ENCODE measurements around the gene SORL1-AS1.

The SORL1-AS1 gene

GRCh38 chr11:121489823-121490222, 37.1 kb upstream of the SORL1-AS1 start:
- H3K27ac ChIP-seq (ENCODE audit: low read depth in 2 of 2, low read length in 2 of 2), result no peak overlapping the region
- H3K4me3 ChIP-seq (ENCODE audit: low read length in 3 of 3), result no peak overlapping the region
- H3K4me1 ChIP-seq (ENCODE audit: control insufficient read depth in 2 of 3, insufficient read depth in 2 of 3, low read depth in 1 of 3, low read length in 3 of 3), result peaks cover 0 to 8% (median 0%) of the 10 kb centered on the region in 3 donors
- H3K36me3 ChIP-seq (ENCODE audit: control insufficient read depth in 2 of 3, insufficient read depth in 3 of 3, low read length in 3 of 3), result peaks cover 0 to 16% (median 0%) of the 10 kb centered on the region in 3 donors
- intact Hi-C loops (cut with DNase I), result no loop called here
- no peak overlapping the region for H3K9ac ChIP-seq (ENCODE audit: low read length in 3 of 3)
- H3K27me3 ChIP-seq (ENCODE audit: control insufficient read depth, insufficient read depth, low read length), result no peaks in the 10 kb centered on the region
- TF ChIP-seq CTCF (IDR thresholded peaks at IDR 0.05; ENCODE audit: borderline replicate concordance, extremely low read depth, insufficient read depth), result no peak
- no peak for FAIRE-seq
- no peak for DNase-seq
- H3K9me3 ChIP-seq (ENCODE audit: control insufficient read depth in 2 of 3, insufficient read depth in 1 of 3, low read length in 3 of 3), result no peaks in the 10 kb centered on the region

GRCh38 chr11:121488641-121489040, 35.9 kb upstream of the SORL1-AS1 start:
- no peak for FAIRE-seq
- TF ChIP-seq CTCF (IDR thresholded peaks at IDR 0.05; ENCODE audit: borderline replicate concordance, extremely low read depth, insufficient read depth), result no peak
- H3K27ac ChIP-seq (ENCODE audit: low read depth in 2 of 2, low read length in 2 of 2), result no peak overlapping the region

GRCh38 chr11:121488170-121488569, 35.4 kb upstream of the SORL1-AS1 start:
- no peak for TF ChIP-seq CTCF (IDR thresholded peaks at IDR 0.05; ENCODE audit: borderline replicate concordance, extremely low read depth, insufficient read depth)
- peaks cover 0 to 8% (median 0%) of the 10 kb centered on the region in 3 donors for H3K4me1 ChIP-seq (ENCODE audit: control insufficient read depth in 2 of 3, insufficient read depth in 2 of 3, low read depth in 1 of 3, low read length in 3 of 3)
- H3K27me3 ChIP-seq (ENCODE audit: control insufficient read depth, insufficient read depth, low read length), result no peaks in the 10 kb centered on the region
- H3K9me3 ChIP-seq (ENCODE audit: control insufficient read depth in 2 of 3, insufficient read depth in 1 of 3, low read length in 3 of 3), result no peaks in the 10 kb centered on the region
- H3K4me3 ChIP-seq (ENCODE audit: low read length in 3 of 3), result no peak overlapping the region
- FAIRE-seq, result no peak
- peaks cover 0 to 16% (median 0%) of the 10 kb centered on the region in 3 donors for H3K36me3 ChIP-seq (ENCODE audit: control insufficient read depth in 2 of 3, insufficient read depth in 3 of 3, low read length in 3 of 3)
- peak in 1 of 5 donors; percentile 24 for DNase-seq
- intact Hi-C loops (cut with DNase I), result no loop called here
- H3K27ac ChIP-seq (ENCODE audit: low read depth in 2 of 2, low read length in 2 of 2), result peak overlapping the region in 1 of 2 donors; percentile 32
- H3K9ac ChIP-seq (ENCODE audit: low read length in 3 of 3), result peak overlapping the region in 1 of 3 donors; percentile 15

More at GRCh38 chr11:121488641-121489040, 35.9 kb upstream of the SORL1-AS1 start:
- no peaks in the 10 kb centered on the region for H3K27me3 ChIP-seq (ENCODE audit: control insufficient read depth, insufficient read depth, low read length)
- peaks cover 0 to 16% (median 0%) of the 10 kb centered on the region in 3 donors for H3K36me3 ChIP-seq (ENCODE audit: control insufficient read depth in 2 of 3, insufficient read depth in 3 of 3, low read length in 3 of 3)
- peaks cover 0 to 8% (median 0%) of the 10 kb centered on the region in 3 donors for H3K4me1 ChIP-seq (ENCODE audit: control insufficient read depth in 2 of 3, insufficient read depth in 2 of 3, low read depth in 1 of 3, low read length in 3 of 3)
- H3K4me3 ChIP-seq (ENCODE audit: low read length in 3 of 3), result no peak overlapping the region
- intact Hi-C loops (cut with DNase I), result no loop called here
- H3K9ac ChIP-seq (ENCODE audit: low read length in 3 of 3), result peak overlapping the region in 1 of 3 donors; percentile 15
- DNase-seq, result peak in 1 of 5 donors; percentile 16
- H3K9me3 ChIP-seq (ENCODE audit: control insufficient read depth in 2 of 3, insufficient read depth in 1 of 3, low read length in 3 of 3), result no peaks in the 10 kb centered on the region

- H3K27ac ChIP-seq (ENCODE audit: low read depth in 2 of 2, low read length in 2 of 2), result no peak overlapping the region
- peak in 1 of 5 donors; percentile 10 for DNase-seq
- peak overlapping the region in 1 of 3 donors; percentile 55 for H3K9ac ChIP-seq (ENCODE audit: low read length in 3 of 3)
- H3K4me1 ChIP-seq (ENCODE audit: control insufficient read depth in 2 of 3, insufficient read depth in 2 of 3, low read depth in 1 of 3, low read length in 3 of 3), result peaks cover 0 to 12% (median 0%) of the 10 kb centered on the region in 3 donors
- no peaks in the 10 kb centered on the region for H3K9me3 ChIP-seq (ENCODE audit: control insufficient read depth in 2 of 3, insufficient read depth in 1 of 3, low read length in 3 of 3)
- no peak for TF ChIP-seq CTCF (IDR thresholded peaks at IDR 0.05; ENCODE audit: borderline replicate concordance, extremely low read depth, insufficient read depth)
- no peak for FAIRE-seq
- peaks cover 0 to 16% (median 0%) of the 10 kb centered on the region in 3 donors for H3K36me3 ChIP-seq (ENCODE audit: control insufficient read depth in 2 of 3, insufficient read depth in 3 of 3, low read length in 3 of 3)
- intact Hi-C loops (cut with DNase I), result no loop called here
- H3K27me3 ChIP-seq (ENCODE audit: control insufficient read depth, insufficient read depth, low read length), result no peaks in the 10 kb centered on the region
- no peak overlapping the region for H3K4me3 ChIP-seq (ENCODE audit: low read length in 3 of 3)
Measured at GRCh38 chr11:121487191-121487590, 34.4 kb upstream of the SORL1-AS1 start.

All from kidney (tissue), 13 donors.